GM18526 (cell line): ENCODE results near the gene DGCR8.

Source experiments
- POLR2A ChIP-seq: IDR thresholded peaks from 3 replicates; pipeline ENCODE4 v1.6.1; 2011; ENCODE audit not compliant: insufficient read length; ENCODE audit errors: extremely low read depth

The DGCR8 gene

GRCh38 chr22:20149257-20150250 lies 69.5 kb downstream of the DGCR8 start:
- no peak for TF ChIP-seq POLR2A

GRCh38 chr22:20150381-20151275 lies 70.6 kb downstream of the DGCR8 start, which contains the start of gene CCDC188:
CCDC188 (minus strand) TSS chr22:20151055; CDS start chr22:20150986, 69 bp downstream.
- TF ChIP-seq POLR2A: no peak

GRCh38 chr22:20151276-20151588 lies 71.2 kb downstream of the DGCR8 start:
- no peak for TF ChIP-seq POLR2A

GRCh38 chr22:20152464-20152890 lies 72.4 kb downstream of the DGCR8 start:
- no peak for TF ChIP-seq POLR2A

GRCh38 chr22:20153945-20154344 lies 73.9 kb downstream of the DGCR8 start:
- TF ChIP-seq POLR2A: no peak

- no peak for TF ChIP-seq POLR2A
Measured at GRCh38 chr22:20154602-20155187, 74.7 kb downstream of the DGCR8 start.

- no peak for TF ChIP-seq POLR2A
Measured at GRCh38 chr22:20155330-20156041, 75.4 kb downstream of the DGCR8 start.

GRCh38 chr22:20156042-20156389 lies 76.0 kb downstream of the DGCR8 start:
- no peak for TF ChIP-seq POLR2A

GRCh38 chr22:20156611-20157429 lies 76.8 kb downstream of the DGCR8 start:
- no peak for TF ChIP-seq POLR2A

- TF ChIP-seq POLR2A: no peak
Measured at GRCh38 chr22:20157430-20158183, 77.6 kb downstream of the DGCR8 start.

- no peak for TF ChIP-seq POLR2A
Measured at GRCh38 chr22:20158391-20159036, 78.5 kb downstream of the DGCR8 start.

GRCh38 chr22:20159076-20159475 lies 79.0 kb downstream of the DGCR8 start:
- TF ChIP-seq POLR2A: no peak

- no peak for TF ChIP-seq POLR2A
Measured at GRCh38 chr22:20160041-20160440, 80.0 kb downstream of the DGCR8 start.
